ENCODE data around the gene ING3.
"Not testable (repeated sequence)": the region's sequence is repeated elsewhere in the genome, so short reads cannot be mapped to it uniquely, and the experiment has no call there.

GRCh38 chr7:120983592-120983991, 33.0 kb downstream of the ING3 start:
- TF ChIP-seq CTCF, POLR2A (IDR thresholded peaks at IDR 0.05): not testable (repeated sequence)

Data from adrenal gland (tissue), 5 donors.